Activated CD4-positive, alpha-beta T cell treated with anti-CD3 and anti-CD28 coated beads for 36 hours (primary cell): Measurements from ENCODE around the gene BLCAP. TPM values are rescaled to one million over a fixed set of nuclear protein-coding genes. Genes with fewer than 3 reads are reported as not detected.
"Not testable (repeated sequence)": the region's sequence is repeated elsewhere in the genome, so short reads cannot be mapped to it uniquely, and the experiment has no call there.

Source experiments
- ATAC-seq: fragments of 200-7000 bp; cut with Tn5 transposase; one replicate; pipeline ENCODE4 v1.10.0; 2021; ENCODE audit warnings: mild to moderate bottlenecking, moderate library complexity
- CTCF ChIA-PET: fragments of 350-600 bp; sonication (Branson Sonifier 250); formaldehyde crosslinking; loops from one replicate; lab custom pipeline; 2021; ENCODE audit warnings: antibody characterized with exemption; lab: Charles Lee
- POLR2A ChIA-PET: fragments of 350-600 bp; sonication (Branson Sonifier 250); formaldehyde crosslinking; loops from one replicate; lab custom pipeline; 2021; ENCODE audit warnings: antibody characterized with exemption, inconsistent platforms; lab: Charles Lee
- DNase-seq: peaks from one replicate; pipeline ENCODE4 v3.0.0-alpha.2; 2020
- H3K27ac Mint-ChIP-seq: one replicate; pipeline ENCODE4 v1.8.0; 2021; ENCODE audit warnings: mixed read lengths
- H3K27me3 Mint-ChIP-seq: one replicate; pipeline ENCODE4 v1.8.0; 2021; ENCODE audit warnings: mixed read lengths
- H3K36me3 Mint-ChIP-seq: one replicate; pipeline ENCODE4 v1.8.0; 2021; ENCODE audit warnings: low read depth, mixed read lengths
- H3K4me1 Mint-ChIP-seq: one replicate; pipeline ENCODE4 v1.8.0; 2021; ENCODE audit warnings: mixed read lengths
- H3K4me3 Mint-ChIP-seq: one replicate; pipeline ENCODE4 v1.8.0; 2021; ENCODE audit warnings: mild to moderate bottlenecking, moderate library complexity, mixed read lengths
- H3K9me3 Mint-ChIP-seq: one replicate; pipeline ENCODE4 v1.8.0; 2021; ENCODE audit warnings: low read depth, mixed read lengths
- intact Hi-C, 2 experiments: fragments of 100-400 bp; cut with DNase I in 1 of 2; cut with micrococcal nuclease in 1 of 2; formaldehyde crosslinking; loops; one replicate each; pipeline versions ENCODE4 v1.14.2 to v1.15.1; 2022 to 2024; cut with DNase I, micrococcal nuclease
- total RNA-seq, 2 experiments: library from RNA; stranded (reverse); gene quantifications; one replicate each; pipeline ENCODE4 v1.2.3, GENCODE V29; 2021

Gene BLCAP
- total RNA-seq, 2 experiments from 2014 or later = 17.7 to 18.6 TPM

DNA sequence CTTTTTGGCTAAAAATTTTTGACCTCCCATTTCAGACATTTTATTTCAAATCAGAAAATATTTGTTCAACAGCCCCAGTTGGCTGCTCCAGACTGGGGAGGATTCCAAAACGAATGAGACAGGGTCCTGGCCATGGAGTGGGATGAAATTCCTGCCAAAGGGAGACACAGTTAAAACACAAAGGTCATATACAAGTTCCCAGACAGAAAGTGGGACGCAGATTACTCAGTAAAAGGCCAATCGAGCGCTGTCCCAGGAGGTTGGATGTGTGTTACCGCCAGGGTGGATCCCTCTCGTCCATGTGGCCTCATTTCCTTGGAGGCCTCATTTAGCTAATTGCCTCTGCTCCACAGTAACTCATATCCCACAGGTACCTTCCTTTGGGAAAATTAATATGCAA lies 48.4 kb downstream of the BLCAP start:
- ChIA-PET POLR2A (interaction anchor here (0.6 kb wide), 1 partner anchor 63 kb away, joined by 3 read pairs; no protein-coding TSS in a partner anchor), CTCF (no interaction called here)
- no peak for ATAC-seq
- Mint-ChIP-seq H3K9me3 (no peaks in the 10 kb centered on the region), H3K27ac (no peak overlapping the region), H3K4me1 (no peaks in the 10 kb centered on the region), H3K27me3 (peaks cover 15% of the 10 kb centered on the region), H3K4me3 (no peak overlapping the region), H3K36me3 (no peaks in the 10 kb centered on the region)
- DNase-seq = no peak
- intact Hi-C loops = no loop called here

DNA sequence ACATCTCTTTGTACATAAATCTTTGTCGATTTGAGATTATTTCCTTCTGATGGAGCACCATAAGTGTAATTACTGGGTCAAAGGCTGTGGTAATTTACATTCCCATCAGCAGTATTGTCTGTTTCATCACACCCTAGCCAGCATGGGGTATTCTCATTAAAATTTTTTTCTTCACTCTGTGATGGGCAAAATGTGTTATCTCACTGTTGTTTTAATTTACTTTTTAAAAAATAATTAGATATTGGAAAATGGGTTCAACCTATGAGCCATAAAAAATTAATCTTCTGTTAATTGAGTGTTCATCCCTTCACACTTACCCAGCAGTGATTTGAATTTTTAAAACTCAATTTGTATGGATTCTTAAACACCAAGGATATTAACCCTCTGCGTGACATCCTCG lies 50.6 kb downstream of the BLCAP start:
- ATAC-seq (no peak), DNase-seq (no peak)
- no peaks in the 10 kb centered on the region for H3K9me3 Mint-ChIP-seq
- no peaks in the 10 kb centered on the region for H3K36me3 Mint-ChIP-seq
- no peak overlapping the region for H3K27ac Mint-ChIP-seq
- intact Hi-C loops = no loop called here
- H3K4me1 Mint-ChIP-seq = no peaks in the 10 kb centered on the region
- no peak overlapping the region for H3K4me3 Mint-ChIP-seq
- ChIA-PET POLR2A (no interaction called here), CTCF (no interaction called here)
- peaks cover 15% of the 10 kb centered on the region for H3K27me3 Mint-ChIP-seq

DNA sequence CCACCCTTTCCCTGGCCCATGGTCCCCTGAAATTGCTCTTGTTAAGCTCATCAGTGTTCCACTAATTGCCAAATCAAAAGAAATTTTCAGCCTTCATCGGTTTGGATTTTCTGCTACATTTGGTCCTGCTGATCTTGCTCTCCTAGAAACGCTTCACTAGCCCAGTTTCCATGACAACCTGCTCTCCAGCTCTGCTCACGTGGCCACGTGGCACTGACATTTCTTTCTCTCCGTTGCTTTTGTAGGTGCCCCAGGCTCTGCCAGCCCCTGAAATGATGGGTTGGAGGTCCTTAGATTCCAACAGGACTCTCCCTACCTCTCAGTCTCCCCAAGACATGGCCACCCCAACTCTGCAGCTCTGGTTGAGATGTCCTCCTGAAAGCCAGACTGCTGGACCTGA lies 52.4 kb downstream of the BLCAP start:
- Mint-ChIP-seq H3K4me3 (no peak overlapping the region), H3K36me3 (no peaks in the 10 kb centered on the region), H3K27me3 (peaks cover 12% of the 10 kb centered on the region), H3K9me3 (no peaks in the 10 kb centered on the region), H3K27ac (no peak overlapping the region), H3K4me1 (no peaks in the 10 kb centered on the region)
- ATAC-seq = no peak
- intact Hi-C loops = no loop called here
- DNase-seq = no peak
- ChIA-PET POLR2A (no interaction called here), CTCF (no interaction called here)

DNA sequence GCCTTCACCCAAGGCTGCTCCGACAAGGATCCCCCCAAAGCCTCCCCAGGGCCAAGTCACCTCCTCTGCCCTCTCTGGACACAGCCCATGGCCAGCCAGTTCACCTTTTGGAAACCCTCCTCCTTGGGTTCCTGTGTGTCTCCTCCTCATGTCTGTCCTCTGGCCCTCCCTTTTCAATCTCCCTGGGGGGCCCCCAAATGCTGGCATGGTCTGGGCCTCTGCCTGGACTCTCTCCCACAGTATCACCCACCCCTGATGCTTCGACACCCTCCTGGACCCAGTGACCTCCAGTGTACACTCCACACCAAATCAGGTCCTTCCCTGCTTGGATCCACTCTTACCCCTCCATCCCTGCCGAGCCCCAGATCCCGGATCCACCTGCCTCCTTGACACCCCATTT lies 53.3 kb downstream of the BLCAP start:
- ChIA-PET CTCF (no interaction called here), POLR2A (no interaction called here)
- DNase-seq (no peak), ATAC-seq (no peak)
- Mint-ChIP-seq H3K27me3 (peaks cover 11% of the 10 kb centered on the region), H3K9me3 (no peaks in the 10 kb centered on the region), H3K4me3 (no peak overlapping the region), H3K4me1 (no peaks in the 10 kb centered on the region), H3K36me3 (no peaks in the 10 kb centered on the region), H3K27ac (no peak overlapping the region)
- intact Hi-C loops = no loop called here

DNA sequence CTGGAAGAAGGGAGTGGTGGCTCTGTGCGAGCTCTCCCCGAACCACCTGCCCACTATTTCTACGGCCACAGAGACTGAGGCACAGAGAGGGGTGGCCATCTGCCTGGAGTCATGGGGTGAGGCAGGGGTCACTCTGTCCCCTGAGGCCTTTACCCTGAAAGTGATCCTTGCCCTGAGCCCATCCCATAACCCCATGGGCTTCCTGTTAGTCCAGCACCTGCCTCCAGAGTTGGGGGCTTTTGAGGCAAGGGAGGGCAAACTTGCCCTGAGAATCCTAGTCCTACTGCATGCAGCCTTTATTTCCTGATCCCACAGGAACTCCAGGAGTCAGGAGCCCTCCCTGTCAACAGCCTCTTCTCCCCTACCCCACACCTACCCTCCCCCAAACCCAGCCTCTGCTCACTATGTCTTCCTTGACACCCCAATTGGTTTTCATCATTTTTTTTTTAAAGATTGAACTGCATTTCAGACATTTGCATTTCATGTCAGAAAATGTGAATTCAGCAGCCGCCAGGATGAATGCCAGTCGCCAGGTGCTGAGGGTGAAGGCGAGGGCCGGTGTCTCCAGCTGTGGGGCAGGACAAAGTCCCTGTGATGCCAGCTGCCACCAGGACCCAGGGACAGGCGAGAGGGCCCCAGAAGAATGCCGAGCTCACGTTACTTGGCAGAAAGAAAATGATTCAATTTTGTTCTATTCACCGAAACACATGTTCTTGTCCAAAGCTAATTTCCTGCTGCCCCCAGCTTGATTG lies 54.3 kb downstream of the BLCAP start:
- Mint-ChIP-seq H3K27me3 (peaks cover 9% of the 10 kb centered on the region), H3K36me3 (no peaks in the 10 kb centered on the region), H3K4me1 (no peaks in the 10 kb centered on the region), H3K9me3 (no peaks in the 10 kb centered on the region), H3K4me3 (no peak overlapping the region), H3K27ac (no peak overlapping the region)
- DNase-seq = no peak
- POLR2A ChIA-PET = no interaction called here
- no peak for ATAC-seq
- CTCF ChIA-PET = no interaction called here
- intact Hi-C loops = no loop called here

DNA sequence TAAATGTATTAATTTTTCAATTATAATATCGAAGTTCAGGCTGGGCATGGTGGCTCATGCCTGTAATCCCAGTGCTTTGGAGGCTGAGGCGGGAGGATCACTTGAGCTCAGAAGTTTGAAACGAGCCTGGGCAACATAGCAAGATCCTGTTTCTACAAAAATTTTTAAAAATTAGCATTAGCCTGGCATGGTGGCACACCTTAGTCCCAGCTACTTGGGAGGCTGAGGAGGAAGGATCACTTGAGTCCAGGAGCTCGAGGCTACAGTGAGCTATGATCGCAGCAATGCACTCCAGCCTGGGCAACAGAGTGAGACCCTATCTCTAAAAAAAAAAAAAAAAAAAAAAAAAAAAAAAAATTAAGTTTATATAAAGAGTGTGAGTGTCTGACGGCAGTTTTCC lies 55.2 kb downstream of the BLCAP start:
- H3K27me3 Mint-ChIP-seq, H3K36me3 Mint-ChIP-seq, H3K4me3 Mint-ChIP-seq, H3K9me3 Mint-ChIP-seq, H3K27ac Mint-ChIP-seq, DNase-seq, POLR2A ChIA-PET, H3K4me1 Mint-ChIP-seq, ATAC-seq, intact Hi-C loops: not testable (repeated sequence)
- CTCF ChIA-PET = interaction anchor here (0.6 kb wide), 1 partner anchor 16 kb away, joined by 3 read pairs; no protein-coding TSS in a partner anchor

DNA sequence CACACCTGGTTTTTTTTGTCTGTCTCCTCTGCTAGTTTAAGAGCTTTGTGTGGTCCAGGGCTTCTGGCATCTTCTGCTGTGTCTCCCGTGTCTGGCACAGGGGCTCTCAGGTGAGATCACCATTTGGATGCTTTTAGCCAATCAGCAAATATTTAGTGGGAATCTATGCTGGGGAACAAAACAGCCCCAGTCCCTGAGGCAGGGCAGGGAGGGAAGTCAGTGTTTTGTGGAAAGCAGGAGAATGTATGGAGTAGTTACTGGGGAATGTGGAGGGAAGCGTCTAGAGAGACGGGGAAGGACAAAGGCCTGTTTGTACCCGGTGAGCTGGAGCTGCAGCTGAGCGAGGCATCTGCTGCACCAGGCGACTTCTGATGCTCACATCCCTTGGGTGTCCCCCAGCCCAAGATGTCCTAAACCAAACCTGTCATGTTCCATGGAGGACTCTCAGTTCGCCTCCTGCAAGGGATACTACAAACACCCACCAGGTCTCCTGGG lies 55.9 kb downstream of the BLCAP start:
- Mint-ChIP-seq H3K27me3 (peaks cover 11% of the 10 kb centered on the region), H3K27ac (no peak overlapping the region), H3K4me1 (no peaks in the 10 kb centered on the region), H3K4me3 (no peak overlapping the region), H3K36me3 (no peaks in the 10 kb centered on the region), H3K9me3 (no peaks in the 10 kb centered on the region)
- intact Hi-C loops = no loop called here
- no peak for DNase-seq
- no peak for ATAC-seq
- ChIA-PET CTCF (no interaction called here), POLR2A (no interaction called here)

DNA sequence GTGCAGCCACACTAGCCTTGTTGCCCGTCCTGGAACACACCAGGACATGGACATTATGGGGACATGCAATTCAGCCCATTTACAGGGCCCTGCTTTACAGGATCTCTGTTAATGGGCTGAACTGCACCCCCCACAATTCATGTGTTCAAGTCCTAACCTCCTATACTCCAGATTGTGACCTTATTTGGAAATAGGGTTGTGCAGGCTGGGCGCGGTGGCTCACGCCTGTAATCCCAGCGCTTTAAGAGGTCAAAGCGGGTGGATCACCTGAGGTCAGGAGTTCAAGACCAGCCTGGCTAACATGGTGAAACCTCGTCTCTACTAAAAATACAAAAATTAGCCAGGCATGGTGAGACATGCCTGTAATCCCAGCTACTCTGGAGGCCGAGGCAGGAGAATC lies 57.5 kb downstream of the BLCAP start:
- intact Hi-C loops, POLR2A ChIA-PET: not testable (repeated sequence)

DNA sequence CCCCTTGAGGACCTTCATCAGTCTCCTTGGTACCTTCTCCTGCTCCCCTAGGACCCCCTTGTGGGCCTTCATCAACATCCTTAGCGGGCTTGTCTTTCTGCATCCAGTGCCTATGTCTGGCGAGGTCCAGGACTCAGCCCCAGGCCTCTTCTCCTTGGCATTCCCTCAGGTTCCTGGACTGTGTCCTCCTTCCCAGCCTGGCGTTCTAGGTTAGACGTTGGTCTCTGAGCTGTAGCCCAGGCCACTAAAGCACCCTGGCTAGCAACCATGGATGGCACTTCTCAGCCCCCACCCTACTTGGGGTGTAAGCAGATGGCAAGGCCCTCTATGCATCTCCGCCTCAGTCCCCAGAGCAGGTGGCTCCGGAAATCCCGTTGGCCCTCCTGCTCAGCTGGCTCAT lies 58.1 kb downstream of the BLCAP start:
- ChIA-PET POLR2A (no interaction called here), CTCF (no interaction called here)
- Mint-ChIP-seq H3K9me3 (no peaks in the 10 kb centered on the region), H3K36me3 (no peaks in the 10 kb centered on the region), H3K4me3 (no peak overlapping the region), H3K27ac (no peak overlapping the region), H3K4me1 (no peaks in the 10 kb centered on the region), H3K27me3 (peaks cover 14% of the 10 kb centered on the region)
- intact Hi-C loops = no loop called here
- DNase-seq (no peak), ATAC-seq (no peak)

More for the DNA sequence above, 57.5 kb downstream of the BLCAP start:
- ATAC-seq, H3K4me1 Mint-ChIP-seq, H3K4me3 Mint-ChIP-seq, H3K36me3 Mint-ChIP-seq, DNase-seq, H3K27ac Mint-ChIP-seq, H3K9me3 Mint-ChIP-seq, CTCF ChIA-PET: not testable (repeated sequence)
- peaks cover 13% of the 10 kb centered on the region for H3K27me3 Mint-ChIP-seq

DNA sequence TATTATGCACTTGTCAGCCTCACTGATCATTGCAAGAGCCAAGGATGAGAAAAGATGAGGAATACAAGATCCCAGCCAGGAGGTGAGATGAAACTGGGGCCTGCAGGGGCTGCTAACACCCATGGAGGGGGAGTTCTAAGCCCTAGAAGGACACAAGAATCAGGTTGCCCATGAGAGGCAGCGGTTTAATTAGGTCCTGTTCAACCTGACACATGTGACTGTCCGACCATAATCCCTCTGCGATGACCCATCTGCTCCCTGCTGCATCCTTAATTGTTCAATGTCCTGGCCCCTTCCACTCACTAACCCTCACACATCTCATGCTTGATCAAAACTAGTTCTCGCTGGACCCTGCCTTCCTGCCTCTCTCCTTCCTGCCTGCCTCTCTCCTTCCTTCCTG lies 58.8 kb downstream of the BLCAP start:
- ATAC-seq (no peak), DNase-seq (no peak)
- H3K27me3 Mint-ChIP-seq = peaks cover 14% of the 10 kb centered on the region
- no peak overlapping the region for H3K27ac Mint-ChIP-seq
- no peaks in the 10 kb centered on the region for H3K36me3 Mint-ChIP-seq
- H3K9me3 Mint-ChIP-seq = no peaks in the 10 kb centered on the region
- CTCF ChIA-PET = interaction anchor here (0.5 to 0.6 kb wide), 2 partner anchors 218 to 242 kb away, joined by 3 read pairs; no protein-coding TSS in a partner anchor
- H3K4me3 Mint-ChIP-seq = no peak overlapping the region
- POLR2A ChIA-PET = no interaction called here
- H3K4me1 Mint-ChIP-seq = no peaks in the 10 kb centered on the region
- intact Hi-C loops = no loop called here
